Right ventricle myocardium inferior (tissue), 1 donor: ENCODE data around the gene TMIGD1. TPM values are rescaled to one million over a fixed set of nuclear protein-coding genes. Genes with fewer than 3 reads are reported as not detected.

ENCODE experiments used
- total RNA-seq: library from RNA; stranded (reverse); fragmentation: NEBNext Ultra II Directional; extraction: Animal tissue kit (Norgen Biotek cat#: 25700); gene quantifications from one replicate; pipeline ENCODE4 v1.2.1, GENCODE V29; 2021
- donor health status: DM: no; HTN: yes; CAD: no; lungs with severe emphysema.

The TMIGD1 gene
- total RNA-seq, 1 donor from 2014 or later: not detected

Other genes starting within 250 kb of the TMIGD1 start
- 19.5 TPM for gene NSRP1, start 217.2 kb downstream of the TMIGD1 start, total RNA-seq
- 0.22 TPM for gene SLC6A4, start 98.4 kb downstream of the TMIGD1 start, total RNA-seq
- 13.8 TPM for gene BLMH, start 42.1 kb downstream of the TMIGD1 start, total RNA-seq
- 20.2 TPM for gene CPD, start 44.9 kb upstream of the TMIGD1 start, total RNA-seq
- gene GOSR1, start 143.4 kb upstream of the TMIGD1 start, total RNA-seq: 28.8 TPM